NCI-H1105 (cell line): ENCODE measurements around the gene RNF130.
"Not testable (repeated sequence)": the region's sequence is repeated elsewhere in the genome, so short reads cannot be mapped to it uniquely, and the experiment has no call there.

Experiments
- DNase-seq: peaks from one replicate; lab custom pipeline; 2025; lab: John Stamatoyannopoulos, UW

The RNF130 gene

DNA sequence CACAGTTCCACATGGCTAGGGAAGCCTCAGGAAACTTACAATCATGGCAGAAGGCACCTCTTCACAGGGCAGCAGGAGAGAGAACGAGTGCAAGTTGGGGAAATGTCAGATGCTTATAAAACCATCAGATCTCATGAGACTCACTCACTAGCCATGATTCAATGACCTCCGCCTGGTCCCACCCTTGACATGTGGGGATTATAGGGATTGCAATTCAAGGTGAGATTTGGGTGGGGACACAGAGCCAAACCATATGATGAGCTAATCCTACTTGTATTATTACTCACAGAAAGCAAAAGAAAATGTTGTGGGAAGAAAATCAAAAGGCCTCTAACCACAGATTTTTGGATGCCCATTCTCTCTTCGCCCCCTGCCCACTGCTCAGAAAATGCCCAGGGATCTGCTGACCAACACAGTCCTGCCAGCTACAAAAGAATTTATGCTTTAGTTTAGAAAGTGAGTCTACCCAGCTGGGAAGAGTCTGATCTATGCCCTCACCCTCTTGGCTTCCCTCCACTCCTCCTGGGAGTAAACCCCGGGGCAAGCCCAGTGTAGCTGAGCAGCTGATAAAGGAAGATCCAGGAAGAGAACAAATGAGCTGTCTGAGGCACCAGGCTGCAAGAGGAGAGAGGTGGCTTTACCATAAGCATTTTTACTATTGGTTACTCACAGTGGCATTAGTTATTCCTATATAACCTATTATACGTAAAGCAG is 53.1 kb downstream of the RNF130 start:
- DNase-seq: no peak

GRCh38 chr5:180015523-180015922 is 56.0 kb downstream of the RNF130 start:
- DNase-seq: not testable (repeated sequence)

GRCh38 chr5:180013678-180014077 is 57.9 kb downstream of the RNF130 start:
- no peak for DNase-seq

GRCh38 chr5:180012316-180012715 is 59.2 kb downstream of the RNF130 start:
- DNase-seq: no peak

GRCh38 chr5:180010636-180011035 is 60.9 kb downstream of the RNF130 start:
- no peak for DNase-seq

DNA sequence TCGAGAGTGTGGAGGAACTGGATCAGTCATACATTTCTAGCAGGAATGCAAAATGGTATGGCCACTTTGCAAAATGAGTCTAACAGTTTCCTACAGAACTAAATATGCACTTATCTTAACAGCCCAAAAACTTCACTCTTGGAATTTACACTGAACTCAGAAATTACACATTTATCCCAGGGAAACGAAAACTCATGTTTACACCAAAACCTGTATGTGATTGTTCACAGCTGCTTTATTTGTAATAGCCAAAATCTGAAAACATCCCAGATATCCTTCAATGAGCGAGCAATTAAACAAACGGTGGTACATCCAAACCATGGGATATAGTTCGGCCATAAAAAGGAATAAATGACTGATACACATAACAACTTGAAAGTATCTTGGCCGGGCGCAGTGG is 62.0 kb downstream of the RNF130 start:
- DNase-seq: no peak

GRCh38 chr5:180008433-180008832 is 63.1 kb downstream of the RNF130 start:
- no peak for DNase-seq

DNA sequence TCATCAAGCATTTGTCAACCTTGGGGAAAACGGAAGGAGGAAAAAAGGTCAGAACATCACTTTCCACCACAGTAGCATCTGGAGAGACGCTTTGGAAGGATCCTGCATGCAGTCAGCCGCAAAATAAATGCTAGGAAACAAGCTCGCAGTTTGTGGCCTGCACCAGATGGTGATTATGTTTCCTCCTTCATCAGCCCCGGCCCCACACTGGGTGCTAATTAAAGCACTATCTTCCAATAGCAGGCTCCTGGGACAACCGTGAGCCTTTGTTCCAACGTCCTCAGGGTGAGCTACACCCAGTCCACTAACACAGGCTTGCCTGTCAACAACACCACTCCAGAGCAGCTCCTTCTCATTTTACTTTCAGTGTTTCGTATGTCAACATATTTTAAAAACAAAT is 64.0 kb downstream of the RNF130 start:
- no peak for DNase-seq

DNA sequence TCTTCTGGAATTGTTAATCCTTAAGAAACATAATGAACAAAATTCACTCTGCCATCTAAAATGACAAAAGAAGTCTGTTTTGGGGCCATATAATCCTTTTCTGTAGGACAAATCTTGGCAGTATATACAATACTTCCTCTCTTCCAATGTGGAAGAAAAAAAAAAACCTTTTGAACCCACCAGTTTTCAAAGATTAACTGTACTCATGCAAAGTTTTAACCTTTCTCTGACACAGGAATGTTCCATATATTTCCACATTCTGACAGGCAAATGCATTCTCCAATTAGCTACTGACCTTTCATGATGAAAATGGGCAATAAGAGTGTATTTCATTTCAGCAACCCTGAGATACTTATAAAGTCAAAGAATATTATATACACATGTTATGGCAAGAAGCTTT is 65.4 kb downstream of the RNF130 start:
- DNase-seq: no peak

- no peak for DNase-seq
Measured at GRCh38 chr5:180003127-180003526, 68.4 kb downstream of the RNF130 start.

DNA sequence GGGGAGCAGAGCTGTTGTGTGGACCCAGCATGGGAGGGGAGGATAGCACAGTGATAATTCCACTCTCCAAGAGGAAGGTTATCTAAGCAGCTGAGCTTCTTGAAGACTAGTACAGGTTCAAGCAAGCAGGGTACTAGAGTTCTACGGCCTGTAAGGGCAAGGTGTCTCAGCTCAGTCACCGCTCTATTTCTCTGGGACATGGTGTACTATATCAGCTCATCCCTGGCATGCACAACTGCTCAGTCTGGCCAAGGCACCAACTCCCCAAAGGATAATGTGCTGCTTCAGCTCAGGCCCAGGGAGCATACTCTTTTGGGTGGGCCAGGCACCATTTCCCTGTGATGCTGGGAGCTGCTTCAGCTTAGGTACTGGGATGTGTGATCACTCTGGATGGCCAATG is 69.8 kb downstream of the RNF130 start:
- no peak for DNase-seq

DNA sequence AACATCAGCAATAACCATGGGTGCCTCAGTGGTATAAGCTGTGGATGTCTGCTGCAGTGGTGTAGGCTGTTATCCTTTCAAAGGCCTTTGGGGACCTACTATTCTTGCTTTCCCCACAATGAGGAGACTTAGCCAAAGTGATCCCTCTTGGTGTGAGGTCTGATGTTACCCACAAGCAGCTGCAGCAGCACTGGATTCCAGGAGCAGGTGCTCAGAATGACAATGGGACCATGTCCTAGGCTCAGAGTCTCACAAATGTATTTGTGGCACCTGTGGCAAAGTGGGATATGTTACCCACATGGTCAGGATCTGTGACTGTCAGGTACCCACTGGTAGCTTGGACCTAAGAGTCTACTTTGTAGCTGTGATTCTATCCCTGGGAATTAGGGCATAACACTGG is 70.4 kb downstream of the RNF130 start:
- DNase-seq: no peak

DNA sequence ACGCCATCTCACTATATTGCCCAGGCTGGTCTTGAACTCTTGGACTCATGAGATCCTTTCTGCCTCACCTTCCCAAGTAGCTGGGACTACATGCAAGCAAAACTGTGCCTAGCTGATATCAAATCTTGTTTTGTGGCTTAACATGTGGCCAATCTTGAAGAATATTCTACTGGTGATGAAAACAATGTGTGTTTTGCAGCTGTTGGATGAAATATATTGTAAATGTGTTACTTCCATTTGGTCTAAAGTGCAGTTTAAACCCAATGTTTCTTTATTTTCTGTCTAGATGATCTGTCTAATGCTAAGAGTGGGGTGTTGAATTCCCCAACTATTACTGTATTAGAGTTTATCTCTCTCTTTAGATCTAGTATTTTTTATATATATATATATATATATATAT is 73.1 kb downstream of the RNF130 start:
- no peak for DNase-seq

GRCh38 chr5:179994583-179995323 is 76.8 kb downstream of the RNF130 start:
- DNase-seq: no peak

DNA sequence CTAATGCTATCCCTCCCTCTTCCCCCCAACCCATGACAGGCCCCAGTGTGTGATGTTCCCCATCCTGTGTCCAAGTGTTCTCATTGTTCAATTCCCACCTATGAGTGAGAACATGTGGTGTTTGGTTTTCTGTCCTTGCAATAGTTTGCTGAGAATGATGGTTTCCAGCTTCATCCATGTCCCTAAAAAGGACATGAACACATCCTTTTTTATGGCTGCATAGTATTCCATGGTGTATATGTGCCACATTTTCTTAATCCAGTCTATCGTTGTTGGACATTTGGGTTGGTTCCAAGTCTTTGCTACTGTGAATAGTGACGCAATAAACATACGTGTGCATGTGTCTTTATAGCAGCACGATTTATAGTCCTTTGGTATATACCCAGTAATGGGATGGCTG is 78.7 kb downstream of the RNF130 start:
- not testable (repeated sequence) for DNase-seq

GRCh38 chr5:179991106-179991505 is 80.5 kb downstream of the RNF130 start:
- DNase-seq: no peak

DNA sequence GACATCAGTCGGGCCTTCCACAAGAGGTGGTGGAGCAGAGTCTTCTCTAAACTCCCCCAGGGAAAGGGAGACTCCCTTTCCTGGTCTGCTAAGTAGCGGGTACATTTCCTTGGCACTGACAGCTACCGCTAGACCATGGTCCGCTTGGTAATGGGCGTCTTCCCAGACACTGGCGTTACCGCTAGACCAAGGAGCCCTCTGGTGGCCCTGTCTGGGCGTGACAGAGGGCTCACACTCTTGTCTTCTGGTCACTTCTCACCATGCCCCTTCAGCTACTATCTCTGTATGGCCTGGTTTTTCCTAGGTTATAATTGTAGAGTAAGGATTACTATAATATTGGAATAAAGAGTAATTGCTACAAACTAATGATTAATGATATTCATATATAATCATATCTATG is 81.0 kb downstream of the RNF130 start:
- not testable (repeated sequence) for DNase-seq

GRCh38 chr5:179986328-179986727 is 85.2 kb downstream of the RNF130 start:
- no peak for DNase-seq

GRCh38 chr5:179981636-179982035 is 89.9 kb downstream of the RNF130 start:
- DNase-seq: no peak

DNA sequence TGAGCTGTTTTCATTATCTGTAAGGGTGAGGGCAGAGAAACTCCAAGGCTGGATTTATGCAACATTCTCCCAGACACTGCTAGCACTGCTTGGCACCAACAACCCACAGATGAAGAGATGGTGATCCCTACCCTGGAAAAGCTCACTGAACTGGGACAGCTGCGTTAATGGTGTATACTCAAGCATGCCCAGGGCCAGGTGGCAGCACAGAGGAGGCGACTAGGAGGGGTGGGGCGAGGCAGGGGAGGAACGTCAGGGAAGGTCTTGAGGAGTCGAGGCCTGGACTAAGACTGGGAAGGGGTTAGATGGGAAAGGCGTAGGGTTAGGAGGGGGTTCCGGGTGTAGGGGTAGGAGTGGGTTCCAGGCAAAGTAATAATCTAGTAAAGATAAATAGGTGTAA is 90.8 kb downstream of the RNF130 start:
- no peak for DNase-seq

DNA sequence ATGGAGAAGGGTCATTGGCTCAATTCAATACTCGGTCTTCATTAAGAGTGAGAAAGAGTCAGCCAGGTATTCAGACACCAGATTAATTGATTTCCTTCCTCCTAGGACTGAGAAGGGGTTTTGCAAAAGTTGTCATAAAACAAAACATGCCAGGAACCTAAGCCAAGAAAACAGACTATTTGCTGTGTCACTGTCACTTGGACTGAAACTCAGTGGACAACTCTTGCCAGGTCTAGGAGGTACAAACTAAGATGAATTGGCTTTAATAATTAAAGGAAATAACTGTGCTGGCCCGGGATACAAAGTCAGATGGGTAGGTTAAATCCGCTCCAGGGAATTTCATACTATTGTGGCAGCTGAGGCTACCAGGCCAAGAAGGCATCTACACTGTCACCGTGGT is 92.8 kb downstream of the RNF130 start:
- DNase-seq: no peak

DNA sequence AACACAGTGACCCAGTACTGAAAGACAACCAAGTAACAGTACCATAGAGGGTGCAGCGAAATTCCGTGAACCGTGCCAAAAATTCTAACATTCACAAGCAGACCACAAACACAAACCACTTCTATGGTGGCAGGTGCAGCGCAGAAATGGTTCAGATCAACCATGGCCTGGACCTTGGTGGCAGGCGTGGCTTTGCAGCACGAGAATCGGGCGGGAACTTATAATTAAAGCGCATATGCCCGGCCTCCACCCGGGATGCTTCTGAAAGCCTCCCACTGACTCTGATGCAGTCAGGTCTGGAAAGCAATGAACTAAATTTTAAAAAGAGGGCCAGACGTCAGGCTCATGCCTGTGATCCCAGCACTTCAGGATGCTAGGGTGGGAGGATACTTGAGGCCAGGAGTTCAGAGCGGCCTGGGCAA is 95.8 kb downstream of the RNF130 start:
- DNase-seq: no peak

GRCh38 chr5:179974946-179975712 is 96.4 kb downstream of the RNF130 start:
- peak; percentile 47 for DNase-seq
